Measurements from ENCODE around the gene GGCX. TPM values are rescaled to one million over a fixed set of nuclear protein-coding genes. Genes with fewer than 3 reads are reported as not detected.

The GGCX gene
- total RNA-seq, 2 experiments from 2014 or later: 22.5 to 22.8 TPM

DNA sequence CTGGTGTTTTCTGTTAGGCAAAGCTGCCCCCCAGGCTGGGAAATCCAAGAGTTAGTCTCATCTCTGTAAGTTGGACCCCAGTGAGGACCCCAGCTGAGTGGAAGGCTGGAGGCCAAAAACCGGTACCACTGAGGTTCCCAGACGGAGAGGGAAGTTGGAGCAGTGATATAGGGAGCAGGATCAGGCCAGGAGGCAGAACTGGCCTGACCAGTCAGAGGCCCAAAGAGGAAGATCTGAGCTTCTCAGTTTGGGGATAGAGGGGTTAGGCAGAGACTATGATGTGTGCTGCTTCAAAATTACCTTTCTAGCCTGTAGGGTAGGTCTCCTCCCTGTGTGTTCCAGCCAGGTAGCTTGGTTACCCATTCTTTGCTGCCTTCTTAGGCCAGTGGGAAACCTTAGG lies 29.7 kb upstream of the GGCX start:
- H3K27me3 Mint-ChIP-seq: no peaks in the 10 kb centered on the region
- CTCF ChIA-PET: interaction anchor here (1.3 to 1.5 kb wide), 3 partner anchors 9 to 39 kb away, joined by 3 read pairs; no protein-coding TSS in a partner anchor

DNA sequence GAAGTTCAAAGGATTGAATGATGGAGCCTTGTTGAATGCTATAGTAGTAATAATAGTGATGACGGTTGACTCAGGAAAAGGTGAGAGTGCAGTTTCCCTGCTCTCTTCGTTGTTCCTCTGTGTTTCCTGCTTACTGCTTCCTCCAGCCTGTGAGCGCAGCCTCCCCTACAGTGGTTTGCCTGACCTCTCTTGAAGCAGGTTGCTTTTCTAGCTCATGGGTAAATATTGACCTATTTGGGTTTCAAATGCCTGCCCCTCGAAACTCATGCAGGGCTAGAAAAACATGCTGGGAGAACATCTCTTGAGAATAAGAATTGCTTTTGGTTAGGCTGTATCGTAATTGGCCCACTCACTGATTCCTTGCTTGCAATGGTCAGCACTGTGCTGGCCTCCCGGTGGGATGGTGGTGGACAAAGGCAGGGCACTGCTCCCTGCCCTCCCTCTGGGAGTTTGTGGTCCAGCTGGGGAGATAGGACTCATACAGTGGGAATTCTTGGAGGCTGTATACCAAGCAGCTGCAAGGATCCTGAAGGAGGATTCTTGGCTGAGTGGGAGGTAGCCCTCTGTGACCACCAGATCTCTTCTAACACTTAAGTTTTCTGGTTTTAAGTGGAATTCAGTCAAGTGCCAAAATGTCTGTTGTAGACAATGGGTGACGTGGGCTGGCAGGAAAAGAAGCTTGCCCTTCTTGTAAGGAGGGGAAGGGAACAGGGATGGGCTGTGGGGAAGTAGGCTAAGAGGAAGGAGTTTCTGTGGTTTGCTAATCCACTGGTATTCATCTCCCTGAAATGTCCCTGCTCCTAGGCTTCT lies 28.9 kb upstream of the GGCX start:
- DNase-seq: no peak
- Mint-ChIP-seq H3K27ac (no peak overlapping the region), H3K36me3 (ENCODE audit: low read depth) (peaks cover 14% of the 10 kb centered on the region), H3K27me3 (no peaks in the 10 kb centered on the region), H3K4me3 (no peak overlapping the region), H3K4me1 (peaks cover 44% of the 10 kb centered on the region), H3K9me3 (no peaks in the 10 kb centered on the region)
- ChIA-PET CTCF (interaction anchor here (1.4 to 1.5 kb wide), 2 partner anchors 10 to 38 kb away, joined by 3 read pairs; no protein-coding TSS in a partner anchor), POLR2A (interaction anchor here (0.7 to 1.4 kb wide), 4 partner anchors 10 to 52 kb away, joined by 3 to 4 read pairs (median 4); partner anchors contain the start of genes MAT2A and USP39)

More for the DNA sequence above, 29.7 kb upstream of the GGCX start:
- POLR2A ChIA-PET: interaction anchor here (0.7 to 1.4 kb wide), 4 partner anchors 9 to 52 kb away, joined by 3 to 4 read pairs (median 4); partner anchors contain the start of genes MAT2A and USP39
- H3K4me1 Mint-ChIP-seq: peaks cover 43% of the 10 kb centered on the region
- H3K4me3 Mint-ChIP-seq: no peak overlapping the region
- H3K9me3 Mint-ChIP-seq: no peaks in the 10 kb centered on the region
- peaks cover 16% of the 10 kb centered on the region for H3K36me3 Mint-ChIP-seq (ENCODE audit: low read depth)
- H3K27ac Mint-ChIP-seq: no peak overlapping the region
- DNase-seq: no peak

DNA sequence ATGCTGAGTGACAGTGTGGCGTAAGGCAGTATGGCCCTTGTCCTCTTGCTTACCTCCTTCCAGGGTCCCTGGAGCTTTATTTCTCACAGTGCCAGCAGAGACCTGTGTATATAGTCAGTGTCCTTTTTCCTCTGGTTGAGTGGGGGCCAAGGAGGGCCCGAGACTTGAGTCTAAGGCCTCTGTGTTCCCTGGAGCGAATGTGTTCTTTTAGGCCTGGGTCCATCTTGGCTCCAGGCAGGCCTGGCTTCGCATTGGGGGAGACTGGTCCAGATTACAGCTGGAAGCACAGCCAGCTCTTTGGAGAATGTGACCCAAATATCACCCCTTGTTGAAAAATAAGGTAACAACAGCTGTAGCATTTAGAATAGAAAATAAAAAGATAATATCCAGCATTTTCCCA lies 27.9 kb upstream of the GGCX start:
- ChIA-PET CTCF (no interaction called here), POLR2A (interaction anchor here (1.0 kb wide), 1 partner anchor 11 kb away, joined by 5 read pairs; no protein-coding TSS in a partner anchor)
- H3K36me3 Mint-ChIP-seq (ENCODE audit: low read depth): peaks cover 16% of the 10 kb centered on the region
- no peak overlapping the region for H3K4me3 Mint-ChIP-seq
- H3K27ac Mint-ChIP-seq: no peak overlapping the region
- no peaks in the 10 kb centered on the region for H3K9me3 Mint-ChIP-seq
- no peaks in the 10 kb centered on the region for H3K27me3 Mint-ChIP-seq
- no peak for DNase-seq
- peaks cover 42% of the 10 kb centered on the region for H3K4me1 Mint-ChIP-seq

DNA sequence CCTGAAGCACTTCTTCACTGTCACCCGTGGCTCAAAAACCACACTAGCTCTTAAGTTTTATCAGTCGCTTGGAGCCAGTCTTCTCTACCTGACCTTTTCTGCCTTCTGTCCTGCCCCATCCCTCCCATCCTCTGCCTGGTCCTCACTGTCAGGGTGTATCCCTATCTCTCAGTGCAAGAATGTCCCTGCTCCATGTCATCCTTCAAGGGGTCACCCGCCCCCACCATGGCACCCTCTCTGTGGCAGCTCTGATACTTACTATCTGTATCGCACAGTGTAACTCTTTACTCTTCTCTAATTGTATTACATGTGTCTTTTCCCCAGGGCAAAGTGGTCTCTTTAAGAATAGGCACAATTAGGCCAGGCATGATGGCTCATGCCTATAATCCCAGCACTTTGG lies 27.4 kb upstream of the GGCX start:
- H3K36me3 Mint-ChIP-seq (ENCODE audit: low read depth): peaks cover 19% of the 10 kb centered on the region
- H3K27ac Mint-ChIP-seq: peak overlapping the region; percentile 2
- no peak for DNase-seq
- H3K4me1 Mint-ChIP-seq: peaks cover 45% of the 10 kb centered on the region
- H3K9me3 Mint-ChIP-seq: no peaks in the 10 kb centered on the region
- POLR2A ChIA-PET: interaction anchor here (1.0 kb wide), 1 partner anchor 12 kb away, joined by 5 read pairs; no protein-coding TSS in a partner anchor
- H3K4me3 Mint-ChIP-seq: no peak overlapping the region
- H3K27me3 Mint-ChIP-seq: no peaks in the 10 kb centered on the region
- CTCF ChIA-PET: interaction anchor here (2.0 kb wide), 1 partner anchor 21 kb away, joined by 4 read pairs; no protein-coding TSS in a partner anchor

DNA sequence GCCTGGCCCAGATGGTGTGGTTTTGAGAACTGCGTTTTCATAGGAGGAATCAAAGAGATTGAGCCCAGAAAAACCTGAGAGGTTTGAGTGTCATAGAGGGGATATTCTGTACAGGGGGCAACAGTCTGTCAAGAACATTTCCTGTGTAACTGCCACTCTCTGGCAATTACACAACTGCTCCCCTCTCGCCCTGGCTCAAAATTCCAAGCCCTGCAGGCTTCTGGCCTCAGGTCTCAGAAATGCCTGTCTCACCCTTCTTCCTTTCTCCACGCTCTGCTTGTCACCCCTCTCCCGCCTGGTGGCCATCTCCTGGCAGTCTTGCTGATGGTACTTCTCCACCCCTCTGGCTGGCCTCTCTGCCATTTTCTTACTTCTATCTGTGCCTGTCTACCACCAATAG lies 26.9 kb upstream of the GGCX start:
- no peak overlapping the region for H3K4me3 Mint-ChIP-seq
- POLR2A ChIA-PET: interaction anchor here (0.9 to 1.6 kb wide), 3 partner anchors 17 to 261 kb away, joined by 3 to 5 read pairs (median 3); partner anchors contain the start of gene TGOLN2
- no peaks in the 10 kb centered on the region for H3K9me3 Mint-ChIP-seq
- CTCF ChIA-PET: interaction anchor here (2.0 kb wide), 1 partner anchor 21 kb away, joined by 4 read pairs; no protein-coding TSS in a partner anchor
- peaks cover 47% of the 10 kb centered on the region for H3K4me1 Mint-ChIP-seq
- no peak for DNase-seq
- peaks cover 21% of the 10 kb centered on the region for H3K36me3 Mint-ChIP-seq (ENCODE audit: low read depth)
- H3K27ac Mint-ChIP-seq: peak overlapping the region; percentile 2
- no peaks in the 10 kb centered on the region for H3K27me3 Mint-ChIP-seq

DNA sequence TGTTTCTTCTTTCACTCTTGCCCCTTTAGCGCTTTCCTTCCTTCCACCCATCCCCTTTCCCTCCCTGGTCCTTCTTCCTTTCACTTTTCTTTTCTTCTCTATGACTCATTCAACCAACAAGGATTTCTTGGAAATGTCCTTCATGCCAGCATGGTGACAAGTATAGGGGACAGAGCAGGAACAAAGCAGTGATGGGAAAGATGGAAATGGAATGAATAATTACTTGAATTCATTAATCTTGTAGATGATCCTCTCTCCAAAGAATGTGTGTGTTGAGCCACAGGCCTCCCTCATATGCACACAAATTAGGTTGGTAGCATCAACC lies 24.4 kb upstream of the GGCX start:
- Mint-ChIP-seq H3K27ac (peak overlapping the region; percentile 89), H3K9me3 (no peaks in the 10 kb centered on the region), H3K4me1 (peaks cover 57% of the 10 kb centered on the region), H3K36me3 (ENCODE audit: low read depth) (peaks cover 34% of the 10 kb centered on the region), H3K27me3 (no peaks in the 10 kb centered on the region), H3K4me3 (peak overlapping the region; percentile 91)
- DNase-seq: no peak
- POLR2A ChIA-PET: interaction anchor here (0.9 to 3.1 kb wide), 11 partner anchors 10 to 612 kb away, joined by 3 to 40 read pairs (median 4); partner anchors contain the start of genes ELMOD3, GGCX, MAT2A and RETSAT
- CTCF ChIA-PET: interaction anchor here (1.3 to 1.4 kb wide), 2 partner anchors 11 to 47 kb away, joined by 3 to 5 read pairs; partner anchors contain the start of gene MAT2A

DNA sequence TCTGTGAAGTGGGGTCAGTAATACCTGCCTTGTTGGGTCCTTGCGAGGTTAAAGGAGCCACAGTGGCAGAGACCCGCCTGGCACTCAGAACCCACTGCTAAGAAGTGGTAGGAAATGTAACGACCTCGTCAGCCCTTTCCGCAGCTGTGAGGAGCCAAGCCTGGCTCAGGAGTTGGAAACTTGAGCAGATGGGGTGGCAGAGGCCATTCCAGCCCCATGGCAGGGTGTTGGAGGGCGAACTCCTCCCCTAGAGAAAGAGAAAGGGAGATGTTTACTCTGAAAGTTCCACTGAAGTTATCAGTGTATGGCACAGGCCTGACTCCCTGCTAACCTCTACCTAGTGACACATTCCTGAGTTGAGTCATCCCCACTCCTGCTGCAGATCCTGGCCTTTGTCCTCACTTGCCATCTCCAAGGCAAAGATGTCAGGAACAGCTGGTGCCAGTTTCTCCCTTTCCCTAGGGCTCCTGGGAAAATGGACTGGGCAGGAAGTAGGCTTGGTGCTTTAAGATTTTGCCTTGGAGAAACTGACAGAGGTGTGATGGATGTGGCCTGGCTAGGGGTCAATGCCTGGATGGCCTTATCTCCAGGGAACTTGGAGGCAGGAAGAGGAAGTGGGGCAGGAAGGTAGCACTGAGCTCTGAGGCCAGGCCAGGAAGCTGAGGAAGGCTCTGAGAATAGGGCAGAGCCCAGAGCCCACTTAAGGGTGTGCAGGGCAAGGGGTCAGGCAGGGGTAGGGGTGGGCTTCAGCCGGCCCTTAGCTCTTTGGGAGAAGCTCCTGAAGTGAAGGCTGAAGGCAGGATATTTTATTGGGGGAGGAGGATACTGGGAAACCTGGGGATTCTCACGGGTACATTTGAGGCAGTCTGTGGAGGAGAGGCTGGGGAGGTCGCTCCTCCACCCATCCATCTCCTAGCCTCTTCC lies 23.8 kb upstream of the GGCX start:
- peak overlapping the region; percentile 91 for H3K4me3 Mint-ChIP-seq
- peak overlapping the region; percentile 89 for H3K27ac Mint-ChIP-seq
- H3K27me3 Mint-ChIP-seq: no peaks in the 10 kb centered on the region
- CTCF ChIA-PET: interaction anchor here (1.3 to 1.4 kb wide), 2 partner anchors 11 to 46 kb away, joined by 3 to 5 read pairs; partner anchors contain the start of gene MAT2A
- no peaks in the 10 kb centered on the region for H3K9me3 Mint-ChIP-seq
- POLR2A ChIA-PET: interaction anchor here (0.9 to 3.1 kb wide), 11 partner anchors 10 to 612 kb away, joined by 3 to 40 read pairs (median 4); partner anchors contain the start of genes C2orf68, ELMOD3, GGCX and MAT2A
- peaks cover 36% of the 10 kb centered on the region for H3K36me3 Mint-ChIP-seq (ENCODE audit: low read depth)
- DNase-seq: peak; percentile 29
- H3K4me1 Mint-ChIP-seq: peaks cover 58% of the 10 kb centered on the region

DNA sequence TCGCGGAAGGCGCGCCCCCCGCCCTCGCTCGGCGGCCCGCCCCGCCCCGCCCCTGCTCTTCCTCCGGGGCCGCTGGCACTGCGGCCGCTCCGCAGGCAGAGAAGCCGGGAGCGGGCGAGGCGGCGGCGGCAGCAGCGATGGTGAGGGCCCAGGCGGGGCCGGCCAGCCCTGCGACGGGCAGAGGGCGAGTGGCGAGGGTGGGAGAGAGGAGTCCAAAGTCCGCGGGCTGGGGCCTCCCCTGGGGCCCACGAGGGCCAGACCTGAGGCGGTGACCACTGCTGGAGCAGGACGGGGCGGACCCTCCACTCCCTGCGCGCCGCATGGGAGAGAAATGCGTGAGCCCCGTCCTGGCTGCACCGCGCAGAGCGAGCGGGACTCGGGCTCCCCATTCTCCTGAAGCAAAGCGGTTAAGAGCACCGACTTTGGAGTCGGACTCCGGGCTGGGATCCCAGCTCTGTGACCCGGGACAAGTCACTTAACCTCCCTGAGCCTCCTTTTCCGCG lies 23.1 kb upstream of the GGCX start, which contains the start of gene VAMP5:
Gene VAMP5, plus strand, starts transcription at position 78 of the 503 bp plus-strand sequence. Its CDS starts 60 bp downstream, at position 138.
- Mint-ChIP-seq H3K4me1 (peaks cover 61% of the 10 kb centered on the region), H3K27me3 (no peaks in the 10 kb centered on the region), H3K36me3 (ENCODE audit: low read depth) (peaks cover 38% of the 10 kb centered on the region), H3K4me3 (peak within 1 kb of the TSS; percentile 91), H3K27ac (peak within 1 kb of the TSS; percentile 89), H3K9me3 (no peaks in the 10 kb centered on the region)
- ChIA-PET CTCF (no interaction called here), POLR2A (interaction anchor here (1.3 to 3.1 kb wide), 6 partner anchors 11 to 613 kb away, joined by 3 to 40 read pairs (median 12); partner anchors contain the start of genes C2orf68, GGCX, MAT2A and RNF181)
- DNase-seq: peak; percentile 29

DNA sequence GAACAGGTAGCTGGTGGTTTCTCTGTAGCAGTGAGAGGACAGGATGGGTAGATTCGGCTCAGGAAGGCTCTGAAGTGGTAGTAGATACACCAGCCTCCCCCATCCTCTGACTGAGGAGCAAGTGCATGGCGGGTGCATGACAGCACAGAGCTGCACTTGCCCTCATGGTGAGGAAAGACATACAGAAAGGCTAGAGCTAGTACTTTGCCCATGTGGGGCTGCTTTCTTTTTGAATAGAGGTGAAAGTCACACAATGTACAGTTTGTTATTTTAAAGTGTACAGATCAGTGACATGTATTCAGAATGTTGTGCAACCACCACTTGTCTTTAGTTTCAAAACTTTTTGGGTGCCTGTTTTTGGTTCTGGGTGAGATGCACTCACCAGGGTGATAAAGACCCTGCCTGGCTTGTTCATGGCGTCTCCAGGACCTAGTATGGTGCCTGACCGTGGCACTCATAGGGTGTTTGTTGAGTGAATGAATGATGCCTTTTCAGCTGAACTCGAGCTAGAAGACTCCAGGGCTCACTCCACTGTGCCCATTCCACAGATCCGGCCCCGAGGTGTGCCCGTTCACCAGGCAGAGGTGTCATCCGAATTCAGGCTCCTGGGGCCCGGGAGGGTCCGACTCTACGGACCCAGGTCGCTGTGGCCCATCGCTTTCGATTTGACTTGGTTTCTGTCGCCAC lies 22.5 kb upstream of the GGCX start:
- Mint-ChIP-seq H3K27me3 (no peaks in the 10 kb centered on the region), H3K4me3 (peak overlapping the region; percentile 91), H3K4me1 (peaks cover 66% of the 10 kb centered on the region), H3K9me3 (no peaks in the 10 kb centered on the region), H3K36me3 (ENCODE audit: low read depth) (peaks cover 42% of the 10 kb centered on the region), H3K27ac (peak overlapping the region; percentile 88)
- CTCF ChIA-PET: no interaction called here
- POLR2A ChIA-PET: interaction anchor here (0.9 to 3.1 kb wide), 8 partner anchors 9 to 257 kb away, joined by 3 to 40 read pairs (median 10); partner anchors contain the start of genes C2orf68, GGCX, MAT2A and RNF181
- peak; percentile 50 for DNase-seq

DNA sequence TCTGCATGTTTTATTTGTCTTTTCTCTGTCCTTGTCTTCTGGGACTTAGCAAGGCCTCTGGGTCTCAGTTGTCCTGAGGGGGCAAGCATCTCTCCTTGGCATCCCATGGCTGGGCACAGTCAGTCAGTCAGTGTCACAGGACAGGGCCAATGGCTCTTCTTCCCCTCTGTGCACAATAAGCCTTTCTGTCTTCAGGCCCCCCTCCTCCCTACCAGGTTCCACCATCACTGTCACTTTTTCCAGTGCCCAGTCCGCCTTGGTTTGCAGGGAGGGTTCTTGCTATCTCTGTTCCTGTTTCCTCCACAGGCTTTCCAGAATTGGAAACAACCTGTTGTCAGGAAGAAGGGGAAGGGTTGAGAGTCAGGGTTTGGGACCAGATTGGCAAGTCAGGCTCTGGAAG lies 21.2 kb upstream of the GGCX start:
- Mint-ChIP-seq H3K4me3 (no peak overlapping the region), H3K4me1 (peaks cover 66% of the 10 kb centered on the region), H3K27ac (peak overlapping the region; percentile 14), H3K9me3 (no peaks in the 10 kb centered on the region), H3K27me3 (no peaks in the 10 kb centered on the region), H3K36me3 (ENCODE audit: low read depth) (peaks cover 47% of the 10 kb centered on the region)
- DNase-seq: no peak
- ChIA-PET POLR2A (no interaction called here), CTCF (no interaction called here)

DNA sequence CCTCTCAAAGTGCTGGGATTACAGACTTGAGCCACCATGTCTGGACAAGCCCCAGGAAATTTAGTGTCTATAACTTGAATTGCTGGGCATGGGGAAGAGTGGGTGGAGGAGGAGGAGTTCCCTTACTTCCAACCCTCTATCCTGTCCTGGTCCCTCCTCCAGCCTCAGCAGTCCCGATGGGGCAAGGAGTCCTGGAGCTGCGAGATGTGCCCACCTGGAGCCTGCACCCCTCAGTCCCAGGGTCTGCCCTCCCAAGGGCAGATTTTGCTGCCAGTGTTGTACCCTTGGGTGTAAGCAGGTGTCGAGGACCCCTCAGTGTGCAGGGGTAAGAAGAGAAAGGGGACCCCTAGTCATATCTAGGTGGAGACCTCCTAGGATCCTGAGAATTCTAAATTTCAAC lies 18.9 kb upstream of the GGCX start:
- H3K4me3 Mint-ChIP-seq: no peak overlapping the region
- no peak overlapping the region for H3K27ac Mint-ChIP-seq
- POLR2A ChIA-PET: interaction anchor here (3.5 to 4.9 kb wide), 2 partner anchors 15 to 41 kb away, joined by 28 to 38 read pairs; partner anchors contain the start of genes MAT2A and RNF181
- DNase-seq: no peak
- CTCF ChIA-PET: no interaction called here
- no peaks in the 10 kb centered on the region for H3K27me3 Mint-ChIP-seq
- peaks cover 52% of the 10 kb centered on the region for H3K4me1 Mint-ChIP-seq
- H3K9me3 Mint-ChIP-seq: no peaks in the 10 kb centered on the region
- H3K36me3 Mint-ChIP-seq (ENCODE audit: low read depth): peaks cover 46% of the 10 kb centered on the region

Data from activated CD4-positive, alpha-beta memory T cell treated with anti-CD3 and anti-CD28 coated beads, Interleukin-2, amount 10 ng/mL, durations not matched to agents 7 days and 5 days (primary cell).